ENCODE results near the gene ANKRD10.
"Not testable (repeated sequence)": the region's sequence is repeated elsewhere in the genome, so short reads cannot be mapped to it uniquely, and the experiment has no call there.

The ANKRD10 gene

GRCh38 chr13:110957181-110957884, 42.5 kb upstream of the ANKRD10 start:
- peak; percentile 45 for TF ChIP-seq CTCF (IDR thresholded peaks at IDR 0.05; ENCODE audit: low read depth, low read length, missing control alignments)
- no peak overlapping the region for H3K4me3 ChIP-seq (replicated peaks; ENCODE audit: low read depth, low read length)
- no peak for DNase-seq (ENCODE audit: extremely low read depth, low read depth)

GRCh38 chr13:110956216-110956615, 41.3 kb upstream of the ANKRD10 start:
- H3K4me3 ChIP-seq (replicated peaks; ENCODE audit: low read depth, low read length); DNase-seq (ENCODE audit: extremely low read depth, low read depth): not testable (repeated sequence)

GRCh38 chr13:110955608-110956007, 40.7 kb upstream of the ANKRD10 start:
- not testable (repeated sequence) for H3K4me3 ChIP-seq (replicated peaks; ENCODE audit: low read depth, low read length); DNase-seq (ENCODE audit: extremely low read depth, low read depth)

- DNase-seq (ENCODE audit: extremely low read depth, low read depth) = peak; percentile 89
Measured at GRCh38 chr13:110955072-110955503, 40.2 kb upstream of the ANKRD10 start.

GRCh38 chr13:110954533-110954920, 39.7 kb upstream of the ANKRD10 start:
- not testable (repeated sequence) for H3K4me3 ChIP-seq (replicated peaks; ENCODE audit: low read depth, low read length); DNase-seq (ENCODE audit: extremely low read depth, low read depth)

More at GRCh38 chr13:110955072-110955503, 40.2 kb upstream of the ANKRD10 start:
- not testable (repeated sequence) for H3K4me3 ChIP-seq (replicated peaks; ENCODE audit: low read depth, low read length)

GRCh38 chr13:110953833-110954532, 39.1 kb upstream of the ANKRD10 start:
- no peak overlapping the region for H3K4me3 ChIP-seq (replicated peaks; ENCODE audit: low read depth, low read length)
- DNase-seq (ENCODE audit: extremely low read depth, low read depth) = no peak

GRCh38 chr13:110953416-110953815, 38.5 kb upstream of the ANKRD10 start:
- no peak for DNase-seq (ENCODE audit: extremely low read depth, low read depth)
- no peak overlapping the region for H3K4me3 ChIP-seq (replicated peaks; ENCODE audit: low read depth, low read length)
- no peak for TF ChIP-seq CTCF (IDR thresholded peaks at IDR 0.05; ENCODE audit: low read depth, low read length, missing control alignments)

More at GRCh38 chr13:110953833-110954532, 39.1 kb upstream of the ANKRD10 start:
- TF ChIP-seq CTCF (IDR thresholded peaks at IDR 0.05; ENCODE audit: low read depth, low read length, missing control alignments) = no peak

GRCh38 chr13:110952135-110952534, 37.3 kb upstream of the ANKRD10 start:
- not testable (repeated sequence) for H3K4me3 ChIP-seq (replicated peaks; ENCODE audit: low read depth, low read length); DNase-seq (ENCODE audit: extremely low read depth, low read depth)

GRCh38 chr13:110950819-110951570, 36.1 kb upstream of the ANKRD10 start:
- no peak for TF ChIP-seq CTCF (IDR thresholded peaks at IDR 0.05; ENCODE audit: low read depth, low read length, missing control alignments)
- DNase-seq (ENCODE audit: extremely low read depth, low read depth) = no peak
- no peak overlapping the region for H3K4me3 ChIP-seq (replicated peaks; ENCODE audit: low read depth, low read length)
